GM12878 (cell line): ENCODE data around the gene SLX9. TPM values are rescaled to one million over a fixed set of nuclear protein-coding genes. Genes with fewer than 3 reads are reported as not detected.
"Not testable (repeated sequence)": the region's sequence is repeated elsewhere in the genome, so short reads cannot be mapped to it uniquely, and the experiment has no call there.

Source experiments
- ATAC-seq: fragments of 200-7000 bp; cut with Tn5 transposase; 3 replicates; pipeline ENCODE4 v1.9.1; 2020; ENCODE audit warnings: mild to moderate bottlenecking, moderate library complexity
- BruUV-seq: library from RNA; stranded (reverse); fragments of 400-500 nt; replicated peaks from 2 replicates; lab custom pipeline; 2021; lab: Mats Ljungman, UMichigan
- CTCF ChIA-PET: fragments of 300-600 bp; sonication (Branson Sonifier 250); formaldehyde crosslinking; extraction: SDS; loops from one replicate; lab custom pipeline; 2021; ENCODE audit warnings: inconsistent platforms; lab: Yijun Ruan, JAX
- POLR2A ChIA-PET: fragments of 350-600 bp; formaldehyde crosslinking; extraction: SDS; loops from one replicate; lab custom pipeline; 2021; ENCODE audit warnings: inconsistent platforms; lab: Charles Lee
- RAD21 ChIA-PET: fragments of 300-600 bp; sonication (Branson Sonifier 250); formaldehyde crosslinking; loops from one replicate; lab custom pipeline; 2023; ENCODE audit warnings: antibody characterized with exemption; ENCODE audit not compliant: unreplicated experiment; lab: Charles Lee
- SMC1A ChIA-PET: fragments of 300-600 bp; sonication (Branson Sonifier 250); formaldehyde crosslinking; loops from one replicate; lab custom pipeline; 2023; ENCODE audit not compliant: unreplicated experiment, uncharacterized antibody; lab: Charles Lee
- DNase-seq: peaks from one replicate; pipeline ENCODE4 v3.0.0-alpha.2; 2011; ENCODE audit warnings: low read depth, low spot score
- FAIRE-seq: peaks from 3 replicates; lab custom pipeline; 2011; peaks lifted over from hg19 to GRCh38; lab: Jason Lieb, UNC
- H2AFZ ChIP-seq: 2 replicates; pipeline ENCODE4 v1.6.0; 2011; ENCODE audit warnings: low read depth, low read length, control low read depth; ENCODE audit not compliant: control insufficient read depth
- H3K27ac ChIP-seq: 2 replicates; pipeline ENCODE4 v1.5.1; 2011; ENCODE audit warnings: control low read depth; ENCODE audit not compliant: control insufficient read depth, insufficient read depth
- H3K27me3 ChIP-seq, 2 experiments: replicated peaks in 1 of 2; 2 replicates each; pipeline versions ENCODE4 v1.6.0 to v1.6.1; 2011; ENCODE audit warnings: low read length in 1 of 2; ENCODE audit not compliant: control insufficient read depth in 2 of 2, insufficient read depth in 2 of 2
- H3K36me3 ChIP-seq, 2 experiments: 2 replicates each; pipeline ENCODE4 v1.5.1; 2011; ENCODE audit warnings: low read length in 1 of 2; ENCODE audit not compliant: control insufficient read depth in 2 of 2, insufficient read depth in 2 of 2
- H3K4me1 ChIP-seq: 2 replicates; pipeline ENCODE4 v1.6.1; 2011; ENCODE audit warnings: mild to moderate bottlenecking, low read length, moderate library complexity, mixed read lengths; ENCODE audit not compliant: control insufficient read depth, insufficient read depth
- H3K4me2 ChIP-seq: 2 replicates; pipeline ENCODE4 v1.6.0; 2011; ENCODE audit warnings: control low read depth; ENCODE audit not compliant: control insufficient read depth, insufficient read depth
- H3K4me3 ChIP-seq: fragments of 200-600 bp; sonication (generic); 2 replicates; pipeline ENCODE4 v1.5.1; 2016
- H3K79me2 ChIP-seq: 2 replicates; pipeline ENCODE4 v1.6.0; 2011; ENCODE audit warnings: low read length; ENCODE audit not compliant: control insufficient read depth, insufficient read depth
- H3K9ac ChIP-seq: 2 replicates; pipeline ENCODE4 v1.8.0; 2011; ENCODE audit warnings: low read length, control low read depth, mixed read lengths; ENCODE audit not compliant: control insufficient read depth, insufficient read depth
- H3K9me3 ChIP-seq: replicated peaks from 3 replicates; pipeline ENCODE4 v1.5.1; 2011; ENCODE audit warnings: mild to moderate bottlenecking, low read length; ENCODE audit not compliant: control insufficient read depth, insufficient read depth
- H4K20me1 ChIP-seq: 2 replicates; pipeline ENCODE4 v1.6.0; 2011; ENCODE audit not compliant: control insufficient read depth, insufficient read depth
- ATF2 ChIP-seq: IDR thresholded peaks from 2 replicates; pipeline ENCODE4 v1.6.1; 2012; ENCODE audit warnings: low read length, inconsistent platforms
- BACH1 ChIP-seq: fragments of 450-650 bp; IDR thresholded peaks from 2 replicates; pipeline ENCODE4 v1.6.1; 2017; ENCODE audit warnings: mild to moderate bottlenecking, borderline replicate concordance
- CBFB ChIP-seq: IDR thresholded peaks from 2 replicates; pipeline ENCODE4 v1.6.1; 2016; ENCODE audit warnings: antibody characterized with exemption, low read depth
- MEF2B ChIP-seq: fragments of 450-650 bp; IDR thresholded peaks from 2 replicates; pipeline ENCODE4 v1.6.1; 2018; ENCODE audit warnings: mild to moderate bottlenecking, moderate library complexity; ENCODE audit not compliant: partially characterized antibody, poor library complexity, severe bottlenecking
- NBN ChIP-seq: fragments of 450-650 bp; IDR thresholded peaks from 2 replicates; pipeline ENCODE4 v1.6.1; 2016
- POLR2AphosphoS2 ChIP-seq: IDR thresholded peaks from 2 replicates; pipeline ENCODE4 v1.6.1; 2011; ENCODE audit warnings: low read depth, mild to moderate bottlenecking, low read length, improper control_type of control experiment, moderate library complexity
- SIN3A ChIP-seq: IDR thresholded peaks from 2 replicates; pipeline ENCODE4 v1.6.1; 2012; ENCODE audit warnings: low read depth, low read length, improper control_type of control experiment
- ZNF384 ChIP-seq: IDR thresholded peaks from 2 replicates; pipeline ENCODE4 v1.6.1; 2012; ENCODE audit warnings: low read depth, mild to moderate bottlenecking, low read length, improper control_type of control experiment, borderline replicate concordance
- ZNF592 ChIP-seq: fragments of 450-650 bp; IDR thresholded peaks from 2 replicates; pipeline ENCODE4 v1.6.1; 2017; ENCODE audit warnings: mild to moderate bottlenecking, moderate library complexity
- ZNF622 ChIP-seq: fragments of 450-650 bp; IDR thresholded peaks from 2 replicates; pipeline ENCODE4 v1.6.1; 2017; ENCODE audit warnings: mild to moderate bottlenecking, inconsistent platforms
- WGBS: methylation state at CpG from one replicate; pipeline ENCODE4 v1.1.6; 2016; ENCODE audit warnings: low lambda C conversion rate; ENCODE audit not compliant: insufficient replicate concordance, insufficient coverage; ENCODE audit errors: missing lambda C conversion rate; 5-methylcytosine and 5-hydroxymethylcytosine counted together
- in situ Hi-C: fragments of 300-500 bp; cut with MboI; formaldehyde crosslinking; loops from 9 replicates; pipeline ENCODE4 v1.14.3; 2018; ENCODE audit warnings: mixed read lengths
- intact Hi-C: fragments of 100-400 bp; cut with micrococcal nuclease; formaldehyde crosslinking; loops from one replicate; pipeline ENCODE4 v1.14.2; 2022; ENCODE audit not compliant: unreplicated experiment
- polyA plus RNA-seq, 11 experiments: library from polyadenylated mRNA; depleted of rRNA in 4 of 11; unstranded in 6 of 11; stranded (reverse) in 5 of 11; fragments of >200 nt; fragmentation: Nextera tagmentation in 4 of 11; fragmentation: Illumina TruSeq in 1 of 11; extraction: Ambion mirVana in 4 of 11; extraction: Trizol in 1 of 11; gene quantifications; 1 replicate in 1 of 11; 2 replicates in 10 of 11; pipeline versions ENCODE4 v1.2.1 to v1.2.3, GENCODE V29; 2011 to 2016; ENCODE audit warnings: inconsistent platforms in 2 of 11, missing spikeins in 2 of 11, low read depth in 1 of 11
- total RNA-seq, 4 experiments: library from RNA; depleted of rRNA in 3 of 4; stranded (reverse); fragments of >200 nt in 3 of 4; fragmentation: Illumina TruSeq in 1 of 4; extraction: Trizol in 1 of 4; gene quantifications; 2 replicates each; pipeline versions ENCODE4 v1.2.1 to v1.2.3, GENCODE V29; 2013 to 2021

SLX9 gene
- total and polyA plus RNA-seq, 10 of the 15 experiments (the other 5 are each of a cell fraction or from before 2014, with no cell fraction given) = 0.69 to 81.3 (median 33.9) TPM

GRCh38 chr21:45022736-45023135, 82.9 kb downstream of the SLX9 start (continued):
- no peak for TF ChIP-seq CBFB
- TF ChIP-seq ZNF622 = no peak
- no peak for TF ChIP-seq BACH1
- TF ChIP-seq ZNF384 = no peak

- WGBS = 19% methylated on average over 4 of the region's 4 CpGs
Observed at GRCh38 chr21:45024516-45024915, 84.7 kb downstream of the SLX9 start.

GRCh38 chr21:45026066-45026745, 86.4 kb downstream of the SLX9 start:
- Histone ChIP-seq H3K27ac (no peak overlapping the region), H3K27me3 (no peaks in the 10 kb centered on the region; a peak in 2 of 4 replicates), H2AFZ (no peak overlapping the region), H3K36me3 (no peaks in the 10 kb centered on the region), H3K4me1 (no peaks in the 10 kb centered on the region), H4K20me1 (no peaks in the 10 kb centered on the region), H3K9ac (no peak overlapping the region), H3K79me2 (no peaks in the 10 kb centered on the region), H3K4me3 (no peak overlapping the region), H3K9me3 (no peaks in the 10 kb centered on the region; the same call in 1 of the 3 replicates), H3K4me2 (no peak overlapping the region)
- FAIRE-seq (no peak), ATAC-seq (no peak), DNase-seq (no peak)
- POLR2A ChIA-PET = no interaction called here
- in situ Hi-C loops = no loop called here
- SMC1A ChIA-PET = no interaction called here
- RAD21 ChIA-PET = no interaction called here
- no TSS peak for BruUV-seq
- intact Hi-C loops = no loop called here
- 57% methylated on average over 22 of the region's 22 CpGs for WGBS
- CTCF ChIA-PET = no interaction called here
- no peak for TF ChIP-seq ZNF592
- no peak for TF ChIP-seq MEF2B
- TF ChIP-seq POLR2AphosphoS2 = no peak
- no peak for TF ChIP-seq SIN3A
- no peak for TF ChIP-seq ATF2
- no peak for TF ChIP-seq NBN

More at GRCh38 chr21:45024516-45024915, 84.7 kb downstream of the SLX9 start:
- FAIRE-seq, H3K4me3 ChIP-seq, H3K9me3 ChIP-seq, H3K27me3 ChIP-seq, POLR2A ChIA-PET, RAD21 ChIA-PET, DNase-seq, intact Hi-C loops, H3K4me2 ChIP-seq, H2AFZ ChIP-seq, SMC1A ChIA-PET, ATAC-seq, H3K36me3 ChIP-seq, H3K79me2 ChIP-seq, BruUV-seq, in situ Hi-C loops, H4K20me1 ChIP-seq, H3K27ac ChIP-seq, H3K4me1 ChIP-seq, H3K9ac ChIP-seq: not testable (repeated sequence)
- CTCF ChIA-PET = interaction anchor here (0.9 to 1.2 kb wide), 2 partner anchors 116 to 129 kb away, joined by 3 read pairs; no protein-coding TSS in a partner anchor
